Activated CD8-positive, alpha-beta T cell treated with anti-CD3 and anti-CD28 coated beads for 36 hours (primary cell): ENCODE measurements around the gene TMEM131. TPM values are rescaled to one million over a fixed set of nuclear protein-coding genes. Genes with fewer than 3 reads are reported as not detected.

Experiments used
- ATAC-seq: fragments of 200-7000 bp; cut with Tn5 transposase; one replicate; pipeline ENCODE4 v1.10.0; 2021; ENCODE audit warnings: mild to moderate bottlenecking, moderate library complexity
- CTCF ChIA-PET: fragments of 350-600 bp; sonication (Branson Sonifier 250); formaldehyde crosslinking; loops from one replicate; lab custom pipeline; 2021; ENCODE audit warnings: antibody characterized with exemption; lab: Charles Lee
- POLR2A ChIA-PET: fragments of 350-600 bp; sonication (Branson Sonifier 250); formaldehyde crosslinking; loops from one replicate; lab custom pipeline; 2021; ENCODE audit warnings: antibody characterized with exemption; lab: Charles Lee
- DNase-seq: peaks from one replicate; pipeline ENCODE4 v3.0.0-alpha.2; 2020
- H3K27ac Mint-ChIP-seq: one replicate; pipeline ENCODE4 v1.8.0; 2021; ENCODE audit warnings: mild to moderate bottlenecking, mixed read lengths
- H3K27me3 Mint-ChIP-seq: one replicate; pipeline ENCODE4 v1.8.0; 2021; ENCODE audit warnings: mixed read lengths
- H3K36me3 Mint-ChIP-seq: one replicate; pipeline ENCODE4 v1.8.0; 2021; ENCODE audit warnings: low read depth, mixed read lengths
- H3K4me1 Mint-ChIP-seq: one replicate; pipeline ENCODE4 v1.8.0; 2021; ENCODE audit warnings: low read depth, mixed read lengths
- H3K4me3 Mint-ChIP-seq: one replicate; pipeline ENCODE4 v1.8.0; 2021; ENCODE audit warnings: mild to moderate bottlenecking, moderate library complexity, mixed read lengths
- H3K9me3 Mint-ChIP-seq: one replicate; pipeline ENCODE4 v1.8.0; 2021; ENCODE audit warnings: mixed read lengths
- intact Hi-C: fragments of 100-400 bp; cut with micrococcal nuclease; formaldehyde crosslinking; loops from one replicate; pipeline ENCODE4 v1.10.0; 2022
- total RNA-seq, 2 experiments: library from RNA; stranded (reverse); gene quantifications; one replicate each; pipeline ENCODE4 v1.2.3, GENCODE V29; 2021
- TF ChIP-seq, protein P1 (sequence below): fragments of 200-600 bp; IDR thresholded peaks from one replicate; pipeline ENCODE4 v1.8.0; 2022; ENCODE audit warnings: antibody characterized with exemption, mild to moderate bottlenecking

Gene TMEM131
- total RNA-seq, 2 experiments from 2014 or later, result 24.2 to 27.4 TPM

DNA sequence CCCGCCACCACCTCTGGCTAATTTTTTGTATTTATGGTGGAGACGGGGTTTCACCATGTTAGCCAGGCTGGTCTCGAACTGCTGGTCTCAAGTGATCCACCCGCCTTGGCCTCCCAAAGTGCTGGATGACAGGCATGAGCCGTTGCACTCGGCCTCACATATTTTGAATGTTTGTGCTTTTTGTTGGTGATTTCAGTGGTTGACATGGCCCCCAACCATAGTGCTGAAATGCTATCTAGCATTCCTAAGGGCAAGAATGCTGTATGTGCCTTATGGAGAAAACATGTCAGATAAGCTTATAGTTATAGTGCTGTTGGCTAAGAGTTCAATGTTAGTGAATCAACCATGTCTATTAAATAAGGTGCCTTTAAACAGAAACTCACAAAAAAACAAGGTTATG, 273.5 kb downstream of the TMEM131 start:
- Mint-ChIP-seq H3K27me3 (no peaks in the 10 kb centered on the region), H3K27ac (peak overlapping the region; percentile 58), H3K4me1 (peaks cover 76% of the 10 kb centered on the region), H3K4me3 (no peak overlapping the region), H3K36me3 (peaks cover 84% of the 10 kb centered on the region), H3K9me3 (peaks cover 3% of the 10 kb centered on the region)
- DNase-seq (no peak), ATAC-seq (no peak)
- CTCF ChIA-PET, result interaction anchor here (0.9 to 14.1 kb wide), 2 partner anchors 22 to 132 kb away, joined by 4 to 167 read pairs; no protein-coding TSS in a partner anchor
- TF ChIP-seq, protein P1, sequence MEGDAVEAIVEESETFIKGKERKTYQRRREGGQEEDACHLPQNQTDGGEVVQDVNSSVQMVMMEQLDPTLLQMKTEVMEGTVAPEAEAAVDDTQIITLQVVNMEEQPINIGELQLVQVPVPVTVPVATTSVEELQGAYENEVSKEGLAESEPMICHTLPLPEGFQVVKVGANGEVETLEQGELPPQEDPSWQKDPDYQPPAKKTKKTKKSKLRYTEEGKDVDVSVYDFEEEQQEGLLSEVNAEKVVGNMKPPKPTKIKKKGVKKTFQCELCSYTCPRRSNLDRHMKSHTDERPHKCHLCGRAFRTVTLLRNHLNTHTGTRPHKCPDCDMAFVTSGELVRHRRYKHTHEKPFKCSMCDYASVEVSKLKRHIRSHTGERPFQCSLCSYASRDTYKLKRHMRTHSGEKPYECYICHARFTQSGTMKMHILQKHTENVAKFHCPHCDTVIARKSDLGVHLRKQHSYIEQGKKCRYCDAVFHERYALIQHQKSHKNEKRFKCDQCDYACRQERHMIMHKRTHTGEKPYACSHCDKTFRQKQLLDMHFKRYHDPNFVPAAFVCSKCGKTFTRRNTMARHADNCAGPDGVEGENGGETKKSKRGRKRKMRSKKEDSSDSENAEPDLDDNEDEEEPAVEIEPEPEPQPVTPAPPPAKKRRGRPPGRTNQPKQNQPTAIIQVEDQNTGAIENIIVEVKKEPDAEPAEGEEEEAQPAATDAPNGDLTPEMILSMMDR, result no peak
- intact Hi-C loops, result no loop called here
- POLR2A ChIA-PET, result interaction anchor here (0.7 to 1.5 kb wide), 2 partner anchors 9 to 985 kb away, joined by 3 to 7 read pairs; partner anchors contain the start of gene ZAP70

DNA sequence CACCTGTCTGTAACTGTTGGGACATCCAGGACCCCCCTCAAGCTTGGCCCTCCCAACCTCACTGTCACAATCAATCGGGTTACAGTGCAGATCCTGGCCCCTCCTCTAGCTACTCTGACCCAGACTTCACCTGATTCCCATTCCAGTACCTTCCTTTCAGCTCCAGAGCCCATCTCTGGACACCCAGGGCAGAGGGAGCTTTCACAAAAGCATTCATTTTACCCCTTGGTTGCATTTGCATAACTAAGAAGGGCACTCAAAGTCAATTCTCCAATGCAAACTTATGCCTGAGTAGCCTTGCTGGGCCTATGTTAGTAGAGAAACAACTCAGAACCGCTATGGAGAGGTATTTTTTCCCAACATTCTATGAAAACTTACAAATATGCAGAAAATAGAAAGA, 275.0 kb downstream of the TMEM131 start:
- Mint-ChIP-seq H3K27me3 (no peaks in the 10 kb centered on the region), H3K4me3 (peak overlapping the region; percentile 16), H3K4me1 (peaks cover 73% of the 10 kb centered on the region), H3K36me3 (peaks cover 83% of the 10 kb centered on the region), H3K9me3 (no peaks in the 10 kb centered on the region), H3K27ac (peak overlapping the region; percentile 84)
- CTCF ChIA-PET, result interaction anchor here (0.8 to 14.1 kb wide), 3 partner anchors 20 to 23 kb away, joined by 3 to 167 read pairs (median 6); no protein-coding TSS in a partner anchor
- TF ChIP-seq, protein P1, result no peak
- DNase-seq (no peak), ATAC-seq (no peak)
- intact Hi-C loops, result no loop called here
- POLR2A ChIA-PET, result interaction anchor here (1.2 kb wide), 1 partner anchor 26 kb away, joined by 3 read pairs; no protein-coding TSS in a partner anchor

DNA sequence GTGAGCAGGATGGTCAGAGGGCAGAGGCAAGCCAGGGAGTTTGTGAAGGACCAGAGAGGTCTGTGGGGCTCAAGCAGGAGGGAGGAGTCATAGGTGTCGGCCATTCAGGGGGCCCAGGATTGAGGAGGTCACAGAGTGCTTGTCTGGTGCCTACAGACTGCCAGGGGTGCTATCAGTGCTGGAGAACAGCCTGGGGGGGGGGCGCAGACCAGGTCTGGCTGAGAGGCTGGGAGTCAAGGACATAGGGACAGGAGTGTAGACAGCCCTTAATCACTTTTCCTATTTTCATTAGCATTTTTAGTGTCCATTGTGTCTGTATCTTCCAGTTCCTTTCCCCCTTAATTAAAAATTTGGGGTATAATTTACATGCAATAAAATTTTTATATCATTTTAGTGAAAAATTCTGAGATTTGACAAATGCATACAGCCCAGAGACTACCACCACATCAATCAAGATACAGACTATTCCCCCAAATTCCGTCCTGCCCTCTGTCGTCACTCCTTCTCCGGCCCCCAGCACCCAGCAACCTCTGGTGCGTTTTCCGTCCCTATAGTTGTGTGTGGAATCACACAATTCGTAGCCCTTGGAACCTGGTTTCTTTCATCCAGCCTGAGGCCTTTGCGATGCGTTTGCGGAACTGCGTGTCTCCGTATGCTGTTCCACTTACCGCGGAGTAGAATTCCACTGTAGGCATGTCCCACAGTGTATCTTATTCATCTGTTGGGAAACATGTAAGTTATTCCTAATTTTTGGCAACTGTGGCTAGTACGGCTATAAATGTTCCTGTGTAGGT, 276.2 kb downstream of the TMEM131 start:
- Mint-ChIP-seq H3K4me3 (peak overlapping the region; percentile 89), H3K27ac (peak overlapping the region; percentile 100), H3K27me3 (no peaks in the 10 kb centered on the region), H3K9me3 (no peaks in the 10 kb centered on the region), H3K4me1 (peaks cover 67% of the 10 kb centered on the region), H3K36me3 (peaks cover 84% of the 10 kb centered on the region)
- ChIA-PET POLR2A (interaction anchor here (0.6 to 3.4 kb wide), 5 partner anchors 9 to 1281 kb away, joined by 3 to 34 read pairs (median 15); no protein-coding TSS in a partner anchor), CTCF (interaction anchor here (1.5 to 14.1 kb wide), 5 partner anchors 10 to 29 kb away, joined by 6 to 167 read pairs (median 16); no protein-coding TSS in a partner anchor)
- intact Hi-C loops, result no loop called here
- TF ChIP-seq, protein P1, result no peak
- DNase-seq (no peak), ATAC-seq (no peak)

DNA sequence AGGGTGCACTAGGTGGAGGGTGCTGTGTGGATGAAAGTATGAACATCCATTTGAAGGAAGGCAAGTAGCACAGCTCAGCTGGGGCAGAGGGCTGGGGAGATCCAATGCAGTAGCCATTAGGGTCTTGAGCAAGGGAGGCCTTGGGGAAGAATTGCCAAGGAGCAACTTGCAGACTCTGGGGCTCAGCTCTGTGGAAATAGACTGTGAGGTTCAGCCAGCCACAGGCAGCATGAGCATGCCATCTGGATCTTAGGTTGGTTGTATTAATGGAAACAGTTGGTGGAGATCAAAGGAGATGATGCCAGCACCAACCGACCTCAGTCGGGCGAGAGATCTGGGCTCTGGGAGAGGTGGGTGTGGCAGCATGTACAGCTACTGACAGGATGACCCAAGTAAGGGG, 276.8 kb downstream of the TMEM131 start:
- TF ChIP-seq, protein P1, result no peak
- ATAC-seq (peak; percentile 11), DNase-seq (peak; percentile 51)
- Mint-ChIP-seq H3K4me1 (peaks cover 62% of the 10 kb centered on the region), H3K27ac (peak overlapping the region; percentile 100), H3K9me3 (no peaks in the 10 kb centered on the region), H3K36me3 (peaks cover 85% of the 10 kb centered on the region), H3K27me3 (no peaks in the 10 kb centered on the region), H3K4me3 (peak overlapping the region; percentile 89)
- ChIA-PET POLR2A (interaction anchor here (0.6 to 3.4 kb wide), 10 partner anchors 10 to 1280 kb away, joined by 3 to 34 read pairs (median 7); no protein-coding TSS in a partner anchor), CTCF (interaction anchor here (1.1 to 11.8 kb wide), 6 partner anchors 9 to 54 kb away, joined by 3 to 143 read pairs (median 12); no protein-coding TSS in a partner anchor)
- intact Hi-C loops, result no loop called here
